ENCODE results near the gene PLCH1. TPM values are rescaled to one million over a fixed set of nuclear protein-coding genes. Genes with fewer than 3 reads are reported as not detected.
A peak's percentile ranks its signal among the peaks of the same experiment; 100 is the strongest.

PLCH1 gene
- total RNA-seq, 2 donors from 2014 or later = 12.0 to 12.4 TPM

- Mint-ChIP-seq H3K27me3 (ENCODE audit: insufficient read depth) (peaks cover 4% of the 10 kb centered on the region), H3K36me3 (ENCODE audit: low read depth) (no peaks in the 10 kb centered on the region), H3K4me3 (no peak overlapping the region), H3K4me1 (peaks cover 42% of the 10 kb centered on the region), H3K9me3 (no peaks in the 10 kb centered on the region), H3K27ac (no peak overlapping the region)
- H3K9ac ChIP-seq (ENCODE audit: extremely low read depth, low read length, poor library complexity, severe bottlenecking) = no peak overlapping the region
- H3K9me3 ChIP-seq (ENCODE audit: control insufficient read depth, low read length) = no peaks in the 10 kb centered on the region
- no peak for DNase-seq
- H3K4me3 ChIP-seq (ENCODE audit: low read length) = no peak overlapping the region
- no peaks in the 10 kb centered on the region for H3K27me3 ChIP-seq (ENCODE audit: control insufficient read depth, insufficient read depth, low read length, poor library complexity, severe bottlenecking)
- peak overlapping the region; percentile 91 for H3K27ac ChIP-seq (ENCODE audit: low read depth, low read length)
- peaks cover 19% of the 10 kb centered on the region for H3K4me1 ChIP-seq (ENCODE audit: control insufficient read depth, insufficient read depth, low read length)
- WGBS, 2 experiments (ENCODE audit: insufficient coverage in 1 of 2, insufficient read length in 1 of 2) = 68 to 77% methylated on average over 7 to 8 of the region's 8 CpGs
- no peak for TF ChIP-seq CTCF (conservative IDR thresholded peaks at IDR 0.05)
- no peaks in the 10 kb centered on the region for H3K36me3 ChIP-seq (ENCODE audit: control insufficient read depth, insufficient read depth, low read length)
Observed at GRCh38 chr3:155748611-155749365, 3.9 kb upstream of the PLCH1 start.

- Histone ChIP-seq H3K4me1 (ENCODE audit: control insufficient read depth, insufficient read depth, low read length) (peaks cover 19% of the 10 kb centered on the region), H3K9me3 (ENCODE audit: control insufficient read depth, low read length) (no peaks in the 10 kb centered on the region), H3K27me3 (ENCODE audit: control insufficient read depth, insufficient read depth, low read length, poor library complexity, severe bottlenecking) (no peaks in the 10 kb centered on the region), H3K36me3 (ENCODE audit: control insufficient read depth, insufficient read depth, low read length) (no peaks in the 10 kb centered on the region), H3K9ac (ENCODE audit: extremely low read depth, low read length, poor library complexity, severe bottlenecking) (no peak overlapping the region), H3K27ac (ENCODE audit: low read depth, low read length) (peak overlapping the region; percentile 91), H3K4me3 (ENCODE audit: low read length) (no peak overlapping the region)
- no peak overlapping the region for H3K4me3 Mint-ChIP-seq
- DNase-seq = no peak
- H3K9me3 Mint-ChIP-seq = no peaks in the 10 kb centered on the region
- no peak for TF ChIP-seq CTCF (conservative IDR thresholded peaks at IDR 0.05)
- no peak overlapping the region for H3K27ac Mint-ChIP-seq
- H3K36me3 Mint-ChIP-seq (ENCODE audit: low read depth) = no peaks in the 10 kb centered on the region
- H3K27me3 Mint-ChIP-seq (ENCODE audit: insufficient read depth) = peaks cover 8% of the 10 kb centered on the region
- 60 to 82% methylated on average over 1 to 3 of the region's 3 CpGs for WGBS, 2 experiments (ENCODE audit: insufficient coverage in 1 of 2, insufficient read length in 1 of 2)
- H3K4me1 Mint-ChIP-seq = peaks cover 45% of the 10 kb centered on the region
Observed at GRCh38 chr3:155747946-155748290, 3.0 kb upstream of the PLCH1 start.

- Histone ChIP-seq H3K9me3 (ENCODE audit: control insufficient read depth, low read length) (no peaks in the 10 kb centered on the region), H3K4me3 (ENCODE audit: low read length) (no peak overlapping the region), H3K4me1 (ENCODE audit: control insufficient read depth, insufficient read depth, low read length) (peaks cover 19% of the 10 kb centered on the region), H3K27me3 (ENCODE audit: control insufficient read depth, insufficient read depth, low read length, poor library complexity, severe bottlenecking) (no peaks in the 10 kb centered on the region), H3K9ac (ENCODE audit: extremely low read depth, low read length, poor library complexity, severe bottlenecking) (no peak overlapping the region), H3K27ac (ENCODE audit: low read depth, low read length) (peak overlapping the region; percentile 91), H3K36me3 (ENCODE audit: control insufficient read depth, insufficient read depth, low read length) (no peaks in the 10 kb centered on the region)
- no peak for TF ChIP-seq CTCF (conservative IDR thresholded peaks at IDR 0.05)
- no peak overlapping the region for H3K27ac Mint-ChIP-seq
- no peak for DNase-seq
- H3K4me1 Mint-ChIP-seq = peaks cover 47% of the 10 kb centered on the region
- H3K9me3 Mint-ChIP-seq = no peaks in the 10 kb centered on the region
- WGBS, 2 experiments (ENCODE audit: insufficient coverage in 1 of 2, insufficient read length in 1 of 2) = 38 to 58% methylated on average over 1 of the region's 2 CpGs
- peaks cover 12% of the 10 kb centered on the region for H3K27me3 Mint-ChIP-seq (ENCODE audit: insufficient read depth)
- no peaks in the 10 kb centered on the region for H3K36me3 Mint-ChIP-seq (ENCODE audit: low read depth)
- H3K4me3 Mint-ChIP-seq = no peak overlapping the region
Observed at GRCh38 chr3:155747286-155747945, 2.5 kb upstream of the PLCH1 start.
